SK-N-SH treated with all-trans-retinoic acid at 6 μM for 48 hours (cell line): ENCODE measurements around the gene LRRC4C.

Experiments used
- GLIS3 ChIP-seq: fragments of 250-450 bp; sonication (Bioruptor Pico); IDR thresholded peaks from 2 replicates; pipeline ENCODE4 v1.5.0; 2020; ENCODE audit warnings: mild to moderate bottlenecking, moderate library complexity
- ISL1 ChIP-seq: fragments of 250-450 bp; sonication (Bioruptor Pico); IDR thresholded peaks from 2 replicates; pipeline ENCODE4 v2.1.2; 2022; ENCODE audit warnings: mild to moderate bottlenecking, moderate library complexity
- POU6F1 ChIP-seq: fragments of 250-450 bp; sonication (Bioruptor Pico); IDR thresholded peaks from 2 replicates; pipeline ENCODE4 v1.8.0; 2021; ENCODE audit warnings: low read depth, mild to moderate bottlenecking, moderate library complexity, borderline replicate concordance
- RARB ChIP-seq: fragments of 250-450 bp; sonication (Bioruptor Pico); IDR thresholded peaks from 2 replicates; pipeline ENCODE4 v1.8.0; 2021; ENCODE audit warnings: mild to moderate bottlenecking, moderate library complexity
- SNAI2 ChIP-seq: fragments of 250-450 bp; sonication (Bioruptor Pico); IDR thresholded peaks from 2 replicates; pipeline ENCODE4 v1.5.0; 2020; ENCODE audit warnings: mild to moderate bottlenecking, moderate library complexity
- ZC3H10 ChIP-seq: fragments of 250-450 bp; sonication (Bioruptor Pico); IDR thresholded peaks from 2 replicates; pipeline ENCODE4 v1.5.1; 2021; ENCODE audit warnings: mild to moderate bottlenecking, moderate library complexity
- ZNF70 ChIP-seq: fragments of 450-650 bp; formaldehyde crosslinking; IDR thresholded peaks from 2 replicates; pipeline ENCODE4 v1.5.0; 2020; ENCODE audit warnings: mild to moderate bottlenecking, moderate library complexity

GRCh38 chr11:41040474-41040873 is 419.0 kb downstream of the LRRC4C start:
- no peak for TF ChIP-seq RARB (CRISPR knock-in tag)
- TF ChIP-seq POU6F1 (CRISPR knock-in tag), result no peak
- TF ChIP-seq ZC3H10, result no peak
- no peak for TF ChIP-seq SNAI2 (CRISPR knock-in tag)
- TF ChIP-seq GLIS3, result no peak
- no peak for TF ChIP-seq ZNF70 (CRISPR knock-in tag)
- no peak for TF ChIP-seq ISL1 (CRISPR knock-in tag)
